ENCODE data around the gene GLUL. TPM values are rescaled to one million over a fixed set of nuclear protein-coding genes. Genes with fewer than 3 reads are reported as not detected.
A peak's percentile ranks its signal among the peaks of the same experiment; 100 is the strongest.

GLUL gene
- total RNA-seq, 1 donor from 2014 or later = 1,001 TPM

DNA sequence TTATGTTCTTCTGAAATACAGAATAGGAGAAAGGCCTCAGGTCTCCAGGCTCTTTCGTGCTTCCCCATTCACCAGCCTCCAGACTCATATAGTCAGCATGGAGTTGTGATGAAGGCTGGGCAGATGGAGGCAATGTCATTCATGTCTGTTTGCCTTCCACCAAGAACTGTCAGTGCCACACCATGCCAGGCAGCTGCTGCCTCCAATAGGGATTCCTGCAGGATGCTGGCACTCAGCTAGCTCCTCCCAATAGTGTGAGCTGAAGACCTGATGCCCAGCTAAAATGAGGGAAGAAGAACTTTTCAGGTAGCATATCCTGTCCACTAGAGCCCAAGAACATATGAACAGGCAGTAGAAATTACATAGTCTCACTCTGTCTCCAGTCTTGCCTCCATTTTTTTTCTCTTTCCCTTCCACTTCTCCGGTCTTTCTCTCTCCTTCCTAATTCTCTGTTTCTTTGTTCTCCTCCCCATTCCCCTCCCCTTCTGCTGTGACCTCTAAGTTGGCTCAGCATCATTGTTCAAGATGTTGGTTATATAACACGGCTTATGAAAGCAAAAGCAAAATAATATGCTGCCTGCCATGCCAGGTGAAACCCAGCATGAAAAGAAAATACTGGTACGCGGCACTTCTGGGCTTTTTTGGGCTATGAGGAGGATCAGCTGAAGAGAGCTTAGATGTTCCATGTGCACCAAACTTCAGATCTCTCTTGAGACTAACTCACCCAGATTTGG, 17.3 kb downstream of the GLUL start:
- intact Hi-C loops (cut with DNase I) = no loop called here
- no peak for DNase-seq
- Histone ChIP-seq H3K4me3 (no peak overlapping the region), H3K4me1 (no peaks in the 10 kb centered on the region), H3K9me3 (no peaks in the 10 kb centered on the region), H3K27ac (no peak overlapping the region), H3K36me3 (no peaks in the 10 kb centered on the region), H3K27me3 (no peaks in the 10 kb centered on the region)
- ATAC-seq = peak; percentile 31
- TF ChIP-seq CTCF (IDR thresholded peaks at IDR 0.05) = no peak

DNA sequence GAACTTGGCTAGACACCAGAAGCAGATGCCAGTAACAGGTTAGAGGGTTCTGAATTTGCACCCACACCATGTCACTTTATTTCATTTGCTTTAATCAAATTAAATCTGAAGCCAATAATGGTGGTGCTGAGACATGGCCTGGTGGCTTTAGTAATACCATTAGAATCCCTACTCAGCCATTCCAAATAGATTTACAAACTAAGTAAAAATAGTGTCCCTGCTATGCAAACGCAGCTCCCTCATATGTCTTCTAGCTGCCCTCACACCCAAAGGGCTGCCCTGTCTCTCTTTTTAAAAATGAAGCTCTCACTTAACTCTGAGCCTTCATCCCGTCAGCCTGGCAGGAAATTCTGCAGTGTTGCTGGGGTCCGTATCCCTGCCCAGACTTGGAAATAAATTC, 21.1 kb downstream of the GLUL start:
- Histone ChIP-seq H3K4me3 (no peak overlapping the region), H3K36me3 (no peaks in the 10 kb centered on the region), H3K9me3 (no peaks in the 10 kb centered on the region), H3K27me3 (no peaks in the 10 kb centered on the region), H3K4me1 (no peaks in the 10 kb centered on the region), H3K27ac (no peak overlapping the region)
- intact Hi-C loops (cut with DNase I) = no loop called here
- ATAC-seq = no peak
- TF ChIP-seq CTCF (IDR thresholded peaks at IDR 0.05) = no peak
- DNase-seq = no peak

- intact Hi-C loops (cut with DNase I) = no loop called here
These were observed 22.7 kb downstream of the GLUL start for GRCh38 chr1:182368903-182369302.

DNA sequence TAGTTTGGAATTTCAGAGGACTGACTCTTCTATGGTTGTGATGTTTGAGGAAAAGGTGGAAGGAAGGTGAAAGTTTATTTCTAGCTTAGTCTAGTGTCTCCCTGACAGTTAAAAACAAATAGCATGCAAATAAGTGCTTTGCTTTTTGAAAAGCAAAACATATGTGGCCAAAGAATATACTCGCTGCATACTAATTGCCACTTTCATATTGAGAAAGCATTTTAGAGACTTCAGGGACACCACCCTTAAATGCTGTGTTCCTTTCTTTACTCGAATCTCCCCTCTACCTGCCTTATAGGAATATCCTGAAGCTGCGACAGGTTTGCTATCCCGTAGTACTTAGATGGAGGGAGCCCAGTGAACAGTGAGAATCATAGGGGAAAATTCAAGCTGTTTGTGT, 23.2 kb downstream of the GLUL start:
- no peaks in the 10 kb centered on the region for H3K9me3 ChIP-seq
- no peaks in the 10 kb centered on the region for H3K27me3 ChIP-seq
- H3K4me1 ChIP-seq = no peaks in the 10 kb centered on the region
- no peak for ATAC-seq
- no peak overlapping the region for H3K4me3 ChIP-seq
- no peaks in the 10 kb centered on the region for H3K36me3 ChIP-seq
- H3K27ac ChIP-seq = no peak overlapping the region
- intact Hi-C loops (cut with DNase I) = no loop called here
- TF ChIP-seq CTCF (IDR thresholded peaks at IDR 0.05) = no peak
- DNase-seq = no peak

More at GRCh38 chr1:182368903-182369302, 22.7 kb downstream of the GLUL start:
- no peaks in the 10 kb centered on the region for H3K36me3 ChIP-seq
- DNase-seq (no peak), ATAC-seq (no peak)
- no peaks in the 10 kb centered on the region for H3K9me3 ChIP-seq
- no peaks in the 10 kb centered on the region for H3K27me3 ChIP-seq
- no peaks in the 10 kb centered on the region for H3K4me1 ChIP-seq
- no peak overlapping the region for H3K27ac ChIP-seq
- TF ChIP-seq CTCF (IDR thresholded peaks at IDR 0.05) = no peak
- no peak overlapping the region for H3K4me3 ChIP-seq

DNA sequence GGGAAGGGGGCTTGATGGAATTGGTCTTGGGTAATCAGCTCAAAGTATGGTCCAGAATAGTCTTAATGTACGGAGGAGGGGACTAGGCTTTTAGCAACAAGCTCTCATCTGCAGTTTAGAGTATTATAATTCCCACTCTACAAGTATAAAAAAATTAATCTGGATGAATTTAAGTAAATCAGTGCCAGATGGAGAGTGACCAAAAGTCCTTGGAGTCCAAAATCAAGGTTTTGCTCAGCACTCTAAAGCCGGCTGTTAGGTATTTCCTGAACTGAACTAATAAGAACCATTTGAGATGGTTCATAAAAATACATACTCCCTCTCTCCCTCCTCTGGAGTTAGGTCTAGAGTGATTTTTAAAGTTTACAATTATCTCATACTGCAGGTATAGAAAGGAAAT, 23.7 kb downstream of the GLUL start:
- ATAC-seq (no peak), DNase-seq (no peak)
- Histone ChIP-seq H3K4me1 (no peaks in the 10 kb centered on the region), H3K9me3 (no peaks in the 10 kb centered on the region), H3K27ac (no peak overlapping the region), H3K36me3 (no peaks in the 10 kb centered on the region), H3K27me3 (no peaks in the 10 kb centered on the region), H3K4me3 (no peak overlapping the region)
- intact Hi-C loops (cut with DNase I) = no loop called here
- TF ChIP-seq CTCF (IDR thresholded peaks at IDR 0.05) = no peak

GRCh38 chr1:182366596-182366995, 25.0 kb downstream of the GLUL start:
- H3K27ac ChIP-seq = no peak overlapping the region
- H3K9me3 ChIP-seq = no peaks in the 10 kb centered on the region
- no peak overlapping the region for H3K4me3 ChIP-seq
- no peaks in the 10 kb centered on the region for H3K27me3 ChIP-seq
- no peaks in the 10 kb centered on the region for H3K36me3 ChIP-seq
- intact Hi-C loops (cut with DNase I) = no loop called here
- no peak for ATAC-seq
- H3K4me1 ChIP-seq = no peaks in the 10 kb centered on the region
- no peak for TF ChIP-seq CTCF (IDR thresholded peaks at IDR 0.05)
- no peak for DNase-seq

All from upper lobe of right lung (tissue), 1 donor.